Hepatocyte (in vitro differentiated cells): Measurements from ENCODE around the gene SOWAHA.

Experiments used
- CTCF ChIP-seq: fragments of 200-600 bp; sonication (generic); IDR thresholded peaks from 2 replicates; pipeline ENCODE4 v1.5.1; 2016; ENCODE audit warnings: antibody characterized with exemption, mild to moderate bottlenecking; ENCODE audit not compliant: poor library complexity
- EZH2 ChIP-seq: fragments of 200-600 bp; sonication (generic); IDR thresholded peaks from 2 replicates; pipeline ENCODE4 v1.6.1; 2016; ENCODE audit warnings: antibody characterized with exemption, mild to moderate bottlenecking, borderline replicate concordance
- EZH2phosphoT487 ChIP-seq: fragments of 200-600 bp; sonication (generic); IDR thresholded peaks from one replicate; pipeline ENCODE4 v1.6.1; 2018; ENCODE audit warnings: antibody characterized with exemption, mild to moderate bottlenecking, low read depth, moderate library complexity; ENCODE audit not compliant: unreplicated experiment, severe bottlenecking

GRCh38 chr5:132816554-132816953 is 3.5 kb downstream of the SOWAHA start:
- TF ChIP-seq EZH2: no peak
- TF ChIP-seq CTCF: no peak
- TF ChIP-seq EZH2phosphoT487: no peak
